Stimulated activated naive CD8-positive, alpha-beta T cell treated with anti-CD3 and anti-CD28 coated beads, Interleukin-15, Interleukin-2, amounts not matched to agents 100 ng/mL and 50 ng/mL, for 24 hours (primary cell): Measurements from ENCODE around the gene FAM219B.
"Not testable (repeated sequence)": the region's sequence is repeated elsewhere in the genome, so short reads cannot be mapped to it uniquely, and the experiment has no call there.

Source experiments
- H3K27ac Mint-ChIP-seq: one replicate; pipeline ENCODE4 v1.8.0; 2021; ENCODE audit warnings: mild to moderate bottlenecking, mixed read lengths
- H3K27me3 Mint-ChIP-seq: one replicate; pipeline ENCODE4 v1.8.0; 2021; ENCODE audit warnings: mixed read lengths
- H3K36me3 Mint-ChIP-seq: one replicate; pipeline ENCODE4 v1.8.0; 2021; ENCODE audit warnings: low read depth, mixed read lengths
- H3K4me1 Mint-ChIP-seq: one replicate; pipeline ENCODE4 v1.8.0; 2021; ENCODE audit warnings: low read depth, mixed read lengths
- H3K4me3 Mint-ChIP-seq: one replicate; pipeline ENCODE4 v1.8.0; 2021; ENCODE audit warnings: mild to moderate bottlenecking, mixed read lengths
- H3K9me3 Mint-ChIP-seq: one replicate; pipeline ENCODE4 v1.8.0; 2021; ENCODE audit warnings: mixed read lengths

The FAM219B gene

DNA sequence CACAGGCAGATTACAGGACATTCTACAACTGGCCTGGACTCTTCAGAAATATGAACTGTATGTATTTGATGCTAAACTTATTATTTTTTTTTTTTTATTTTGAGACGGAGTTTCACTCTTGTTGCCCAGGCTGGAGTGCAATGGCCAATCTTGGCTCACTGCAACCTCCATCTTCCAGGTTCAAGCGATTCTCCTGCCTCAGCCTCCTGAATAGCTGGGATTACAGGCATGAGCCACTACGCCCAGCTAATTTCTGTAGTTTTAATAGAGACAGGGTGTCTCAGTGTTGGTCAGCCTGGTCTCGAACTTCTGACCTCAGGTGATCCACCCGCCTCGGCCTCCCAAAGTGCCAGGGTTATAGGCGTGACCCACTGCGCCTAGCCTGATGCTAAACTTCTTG is 7.1 kb upstream of the FAM219B start:
- not testable (repeated sequence) for H3K27ac Mint-ChIP-seq, H3K4me1 Mint-ChIP-seq, H3K4me3 Mint-ChIP-seq, H3K27me3 Mint-ChIP-seq, H3K9me3 Mint-ChIP-seq
- H3K36me3 Mint-ChIP-seq, result peaks cover 56% of the 10 kb centered on the region

DNA sequence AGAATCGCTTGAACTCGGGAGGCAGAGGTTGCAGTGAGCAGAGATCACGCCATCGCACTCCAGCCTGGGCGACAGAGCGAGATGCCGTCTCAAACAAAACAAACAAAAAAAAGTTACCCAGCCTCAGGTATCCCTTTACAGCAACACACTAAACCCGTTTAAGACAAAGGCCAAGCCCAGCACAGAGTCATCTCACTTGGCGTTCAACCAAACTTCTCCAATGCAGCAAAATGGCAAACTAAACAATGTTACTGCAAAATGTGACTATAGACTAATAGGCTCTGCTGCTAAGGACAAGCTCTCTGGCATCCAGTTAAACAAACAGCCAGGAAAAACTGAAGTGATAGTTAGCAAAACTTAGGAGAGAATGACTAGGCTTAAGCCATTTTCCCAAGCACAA is 6.4 kb upstream of the FAM219B start:
- H3K4me1 Mint-ChIP-seq, result no peaks in the 10 kb centered on the region
- no peaks in the 10 kb centered on the region for H3K9me3 Mint-ChIP-seq
- no peak overlapping the region for H3K27ac Mint-ChIP-seq
- peaks cover 58% of the 10 kb centered on the region for H3K36me3 Mint-ChIP-seq
- no peak overlapping the region for H3K4me3 Mint-ChIP-seq
- no peaks in the 10 kb centered on the region for H3K27me3 Mint-ChIP-seq

DNA sequence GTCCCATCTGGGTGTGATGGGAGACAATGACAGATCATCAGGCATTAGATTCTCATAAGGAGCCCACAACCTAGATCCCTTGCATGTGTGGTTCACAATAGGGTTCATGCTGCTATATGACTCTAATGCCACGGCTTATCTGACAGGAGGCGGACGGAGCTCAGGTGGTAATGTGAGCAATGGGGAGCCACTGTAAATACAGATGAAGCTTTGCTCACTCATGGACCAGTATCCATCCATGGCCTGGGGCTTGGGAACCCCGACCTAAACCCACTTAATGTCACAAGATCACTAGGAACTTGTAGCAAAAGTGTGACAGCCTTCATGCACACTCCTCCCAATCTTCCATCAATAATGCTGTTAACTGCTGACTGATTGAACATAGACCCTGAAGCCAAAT is 2.0 kb upstream of the FAM219B start:
- Mint-ChIP-seq H3K4me1 (peaks cover 28% of the 10 kb centered on the region), H3K36me3 (peaks cover 54% of the 10 kb centered on the region), H3K27me3 (no peaks in the 10 kb centered on the region), H3K9me3 (no peaks in the 10 kb centered on the region), H3K4me3 (no peak overlapping the region), H3K27ac (no peak overlapping the region)

DNA sequence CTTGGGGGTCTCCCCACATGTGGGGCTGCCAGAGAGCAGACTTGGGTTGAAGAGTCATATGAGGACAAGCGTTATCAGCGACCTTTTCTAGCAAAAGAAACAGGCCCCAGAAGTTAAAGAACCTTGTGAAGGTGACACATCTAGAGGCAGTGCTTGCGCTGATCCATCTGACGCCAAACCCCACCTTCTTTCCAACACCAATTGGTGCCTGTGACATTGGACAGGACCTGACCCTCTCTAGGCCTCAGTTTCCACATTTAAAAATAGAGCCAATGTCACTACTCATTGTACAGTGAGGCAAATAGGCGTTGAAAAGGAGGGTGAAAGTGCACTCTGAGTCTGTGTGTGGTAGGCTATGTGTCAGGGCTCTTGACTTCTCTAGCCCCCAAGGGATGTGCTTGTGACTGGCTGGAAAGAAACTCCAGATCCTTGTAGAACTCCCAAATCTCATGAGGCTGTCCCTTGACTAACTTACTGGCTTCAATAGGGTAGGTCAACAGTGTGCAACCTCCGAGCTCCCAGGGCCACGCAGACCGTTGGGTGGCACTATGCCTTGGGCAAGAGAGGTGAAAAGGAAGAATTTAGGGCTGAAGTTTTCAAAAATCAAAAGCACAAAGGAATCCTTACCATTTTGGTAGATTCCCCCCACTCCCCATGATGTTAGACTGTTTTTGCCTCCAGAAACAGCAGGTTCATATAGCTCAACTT is 666 bp upstream of the FAM219B start:
- H3K27me3 Mint-ChIP-seq, result no peaks in the 10 kb centered on the region
- H3K4me1 Mint-ChIP-seq, result peaks cover 30% of the 10 kb centered on the region
- H3K27ac Mint-ChIP-seq, result peak overlapping the region; percentile 91
- peak overlapping the region; percentile 90 for H3K4me3 Mint-ChIP-seq
- H3K9me3 Mint-ChIP-seq, result no peaks in the 10 kb centered on the region
- H3K36me3 Mint-ChIP-seq, result peaks cover 57% of the 10 kb centered on the region

DNA sequence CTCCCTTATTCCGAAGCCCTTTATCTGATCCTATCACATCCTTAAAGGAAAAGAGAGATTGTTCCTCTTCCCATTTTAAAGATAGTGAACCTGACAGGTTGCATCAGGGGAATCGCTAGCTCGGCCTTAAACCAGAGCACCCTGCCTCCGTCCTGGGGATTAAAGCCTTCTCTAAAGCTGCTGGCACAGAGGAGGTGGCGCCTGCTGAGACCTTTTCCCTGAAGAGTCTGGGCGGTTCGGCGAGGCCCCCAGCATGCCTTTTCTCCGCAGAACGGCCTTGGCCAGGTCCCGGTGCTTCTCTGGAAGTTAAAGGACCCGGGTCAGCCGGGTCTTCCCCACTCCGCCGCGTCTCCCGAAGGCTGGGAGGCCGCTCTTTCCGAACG is 593 bp downstream of the FAM219B start:
- Mint-ChIP-seq H3K36me3 (peaks cover 56% of the 10 kb centered on the region), H3K27me3 (no peaks in the 10 kb centered on the region), H3K9me3 (no peaks in the 10 kb centered on the region), H3K27ac (peak overlapping the region; percentile 76), H3K4me3 (peak overlapping the region; percentile 90), H3K4me1 (peaks cover 35% of the 10 kb centered on the region)

- H3K9me3 Mint-ChIP-seq, result no peaks in the 10 kb centered on the region
- H3K36me3 Mint-ChIP-seq, result peaks cover 65% of the 10 kb centered on the region
- H3K4me1 Mint-ChIP-seq, result peaks cover 35% of the 10 kb centered on the region
- no peak overlapping the region for H3K4me3 Mint-ChIP-seq
- no peaks in the 10 kb centered on the region for H3K27me3 Mint-ChIP-seq
- H3K27ac Mint-ChIP-seq, result peak overlapping the region; percentile 27
Observed at GRCh38 chr15:74904190-74904805, 2.4 kb downstream of the FAM219B start.

DNA sequence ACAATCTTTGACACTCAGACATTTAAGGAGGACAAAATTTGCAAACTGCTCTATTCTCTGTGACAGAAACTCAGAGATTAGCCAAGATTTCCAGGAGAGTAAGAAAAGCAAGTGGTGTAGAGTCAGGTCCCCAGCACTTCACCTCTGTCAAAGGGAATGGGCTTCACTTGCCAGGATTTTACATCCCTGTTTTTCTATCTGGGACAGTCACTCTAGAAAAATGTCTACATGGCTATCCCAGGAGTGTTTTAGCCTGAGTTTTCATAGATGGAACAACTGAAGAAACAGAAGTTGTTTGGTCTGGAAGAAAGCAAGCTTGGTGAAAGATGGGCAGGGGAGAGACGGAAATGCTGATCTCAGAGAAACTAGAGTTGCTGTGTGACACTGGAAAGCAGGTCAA is 3.0 kb downstream of the FAM219B start:
- H3K36me3 Mint-ChIP-seq, result peaks cover 65% of the 10 kb centered on the region
- no peak overlapping the region for H3K4me3 Mint-ChIP-seq
- H3K4me1 Mint-ChIP-seq, result peaks cover 35% of the 10 kb centered on the region
- H3K27ac Mint-ChIP-seq, result peak overlapping the region; percentile 27
- H3K27me3 Mint-ChIP-seq, result no peaks in the 10 kb centered on the region
- H3K9me3 Mint-ChIP-seq, result no peaks in the 10 kb centered on the region

DNA sequence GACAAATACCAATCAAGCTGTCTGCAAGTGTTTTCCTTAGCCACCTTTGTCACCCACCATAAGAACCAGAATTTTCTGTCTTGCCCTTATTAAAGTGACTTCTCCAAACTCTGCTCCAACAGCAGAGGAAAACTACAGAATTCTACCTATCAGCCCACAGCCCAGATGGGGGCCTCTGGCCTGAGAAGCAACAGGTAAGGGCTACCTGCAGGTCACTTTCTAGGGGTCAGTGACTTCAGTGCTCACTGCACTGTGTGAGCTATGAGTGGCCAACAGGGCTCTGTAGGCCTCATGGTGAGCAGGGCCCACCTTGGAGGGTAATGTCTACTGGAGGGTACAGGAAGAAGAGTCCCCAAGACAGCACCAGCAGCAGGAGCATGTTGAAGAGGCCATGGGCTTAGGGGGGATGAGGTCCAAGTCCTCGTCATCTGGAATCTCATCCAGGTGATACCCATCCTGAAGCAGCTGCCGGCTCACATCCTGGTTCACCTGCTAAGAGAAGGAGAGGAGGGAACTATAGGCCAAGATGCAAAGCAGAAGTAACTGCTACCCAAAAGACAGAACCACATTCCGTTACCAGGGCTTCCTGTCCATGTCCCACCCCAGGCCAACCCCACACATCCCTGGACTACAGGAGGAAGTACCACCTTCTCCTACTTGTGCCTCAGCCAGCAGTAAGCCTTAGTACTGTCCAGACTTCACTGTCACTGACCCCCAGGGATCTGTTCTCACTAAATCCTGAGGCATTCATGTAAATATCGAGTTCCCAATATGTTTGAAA is 4.2 kb downstream of the FAM219B start:
- peaks cover 31% of the 10 kb centered on the region for H3K4me1 Mint-ChIP-seq
- peaks cover 61% of the 10 kb centered on the region for H3K36me3 Mint-ChIP-seq
- no peak overlapping the region for H3K4me3 Mint-ChIP-seq
- H3K27me3 Mint-ChIP-seq, result no peaks in the 10 kb centered on the region
- no peaks in the 10 kb centered on the region for H3K9me3 Mint-ChIP-seq
- H3K27ac Mint-ChIP-seq, result peak overlapping the region; percentile 63

DNA sequence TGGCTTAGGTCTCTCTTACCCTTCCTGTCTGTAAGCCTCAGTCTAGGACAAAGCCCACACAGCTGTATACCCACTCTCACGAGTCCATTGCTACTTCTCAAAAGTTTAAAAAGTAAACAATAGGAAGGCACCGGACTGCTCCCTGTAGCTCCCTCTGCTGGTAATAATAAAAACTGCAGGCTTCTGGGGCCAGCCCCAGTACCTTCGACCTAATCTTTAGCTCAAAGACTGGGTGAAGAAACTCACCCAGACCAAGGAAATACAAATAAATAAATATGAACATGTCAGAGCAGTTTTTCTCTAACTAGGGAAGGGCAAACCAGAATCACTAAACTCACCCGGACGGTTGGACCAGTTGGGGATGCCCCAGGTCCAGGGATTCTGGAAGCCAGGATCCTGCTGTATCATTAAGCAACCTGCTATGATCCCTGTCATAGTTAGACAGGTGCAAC is 5.0 kb downstream of the FAM219B start:
- no peak overlapping the region for H3K4me3 Mint-ChIP-seq
- H3K9me3 Mint-ChIP-seq, result no peaks in the 10 kb centered on the region
- peaks cover 23% of the 10 kb centered on the region for H3K4me1 Mint-ChIP-seq
- peaks cover 59% of the 10 kb centered on the region for H3K36me3 Mint-ChIP-seq
- no peak overlapping the region for H3K27ac Mint-ChIP-seq
- H3K27me3 Mint-ChIP-seq, result no peaks in the 10 kb centered on the region

- Mint-ChIP-seq H3K4me3 (no peak overlapping the region), H3K27me3 (no peaks in the 10 kb centered on the region), H3K4me1 (peaks cover 21% of the 10 kb centered on the region), H3K9me3 (no peaks in the 10 kb centered on the region), H3K27ac (no peak overlapping the region), H3K36me3 (peaks cover 47% of the 10 kb centered on the region)
Observed at GRCh38 chr15:74897300-74897701, 9.3 kb downstream of the FAM219B start.

- Mint-ChIP-seq H3K27me3 (no peaks in the 10 kb centered on the region), H3K36me3 (peaks cover 50% of the 10 kb centered on the region), H3K27ac (no peak overlapping the region), H3K9me3 (no peaks in the 10 kb centered on the region), H3K4me1 (peaks cover 25% of the 10 kb centered on the region), H3K4me3 (no peak overlapping the region)
Observed at GRCh38 chr15:74896316-74896715, 10.3 kb downstream of the FAM219B start.

DNA sequence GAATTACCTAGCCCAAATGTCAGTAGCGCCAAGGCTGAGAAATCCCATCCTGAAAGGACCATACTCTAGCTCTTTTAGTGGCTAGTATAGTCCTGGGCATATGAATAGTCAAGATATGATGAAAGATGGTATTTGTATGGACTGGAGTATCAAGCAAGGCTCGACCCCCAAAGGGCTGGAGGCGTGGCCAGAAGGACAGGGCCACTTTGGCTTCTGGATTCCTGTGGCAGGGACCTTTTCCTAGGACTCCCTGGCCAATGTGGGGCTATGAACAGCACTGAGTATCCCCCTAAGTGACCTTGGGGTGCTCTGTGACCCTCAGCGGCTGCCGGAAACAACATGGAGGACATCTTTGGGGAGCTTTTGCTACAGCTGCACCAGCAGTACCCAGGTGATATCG is 10.8 kb downstream of the FAM219B start:
- no peak overlapping the region for H3K4me3 Mint-ChIP-seq
- H3K9me3 Mint-ChIP-seq, result no peaks in the 10 kb centered on the region
- H3K4me1 Mint-ChIP-seq, result peaks cover 30% of the 10 kb centered on the region
- H3K27me3 Mint-ChIP-seq, result no peaks in the 10 kb centered on the region
- H3K36me3 Mint-ChIP-seq, result peaks cover 48% of the 10 kb centered on the region
- no peak overlapping the region for H3K27ac Mint-ChIP-seq

DNA sequence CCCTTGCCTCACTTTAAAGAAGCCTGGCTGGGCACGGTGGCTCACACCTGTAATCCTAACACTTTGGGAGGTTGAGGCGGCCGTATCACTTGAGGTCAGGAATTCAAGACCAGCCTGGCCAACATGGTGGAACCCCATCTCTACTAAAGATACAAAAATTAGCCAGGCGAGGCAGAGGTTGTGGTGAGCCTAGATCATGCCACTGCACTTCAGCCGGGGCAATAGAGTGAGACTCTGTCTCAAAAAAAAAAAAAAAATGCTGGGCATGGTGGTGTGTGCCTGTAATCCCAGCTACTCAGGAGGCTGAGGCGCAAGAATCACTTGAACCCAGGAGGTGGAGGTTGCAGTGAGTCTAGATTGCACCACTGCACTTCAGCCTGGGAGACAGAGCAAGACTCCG is 12.3 kb downstream of the FAM219B start:
- Mint-ChIP-seq H3K36me3 (peaks cover 38% of the 10 kb centered on the region), H3K4me1 (peaks cover 39% of the 10 kb centered on the region)
- not testable (repeated sequence) for H3K27ac Mint-ChIP-seq, H3K27me3 Mint-ChIP-seq, H3K4me3 Mint-ChIP-seq, H3K9me3 Mint-ChIP-seq

DNA sequence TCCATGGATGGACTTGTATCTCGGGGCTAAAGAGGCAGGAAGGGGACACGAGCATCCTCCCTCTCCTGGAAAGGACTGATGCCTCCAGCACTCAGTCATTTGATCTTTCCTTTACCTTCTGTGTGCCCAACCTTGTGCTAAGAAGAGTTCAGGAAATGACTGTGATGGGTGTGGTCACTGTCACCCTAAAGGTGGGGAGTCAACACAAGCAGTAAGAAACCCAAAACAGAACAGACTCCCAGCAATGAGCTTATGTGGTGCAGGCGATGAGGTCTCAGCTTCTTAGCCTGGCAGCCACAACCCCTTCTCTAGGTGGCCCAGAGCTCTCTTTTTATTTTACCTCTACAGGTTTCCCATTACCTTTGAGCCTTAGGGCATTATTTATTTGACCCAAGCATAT is 13.0 kb downstream of the FAM219B start:
- peak overlapping the region; percentile 49 for H3K27ac Mint-ChIP-seq
- H3K4me1 Mint-ChIP-seq, result peaks cover 46% of the 10 kb centered on the region
- no peak overlapping the region for H3K4me3 Mint-ChIP-seq
- no peaks in the 10 kb centered on the region for H3K27me3 Mint-ChIP-seq
- no peaks in the 10 kb centered on the region for H3K9me3 Mint-ChIP-seq
- peaks cover 31% of the 10 kb centered on the region for H3K36me3 Mint-ChIP-seq

GRCh38 chr15:74892931-74893330 is 13.7 kb downstream of the FAM219B start:
- Mint-ChIP-seq H3K4me3 (no peak overlapping the region), H3K27me3 (no peaks in the 10 kb centered on the region), H3K27ac (no peak overlapping the region), H3K9me3 (no peaks in the 10 kb centered on the region), H3K4me1 (peaks cover 46% of the 10 kb centered on the region), H3K36me3 (peaks cover 28% of the 10 kb centered on the region)
